RCC 7860 (cell line): ENCODE data around the gene PNKP.

Source experiments
- DNase-seq: peaks from one replicate; pipeline ENCODE4 v3.0.0-alpha.2; 2015; ENCODE audit warnings: low spot score
- FAIRE-seq: peaks from 2 replicates; lab custom pipeline; 2012; peaks lifted over from hg19 to GRCh38; lab: Jason Lieb, UNC

Gene PNKP

DNA sequence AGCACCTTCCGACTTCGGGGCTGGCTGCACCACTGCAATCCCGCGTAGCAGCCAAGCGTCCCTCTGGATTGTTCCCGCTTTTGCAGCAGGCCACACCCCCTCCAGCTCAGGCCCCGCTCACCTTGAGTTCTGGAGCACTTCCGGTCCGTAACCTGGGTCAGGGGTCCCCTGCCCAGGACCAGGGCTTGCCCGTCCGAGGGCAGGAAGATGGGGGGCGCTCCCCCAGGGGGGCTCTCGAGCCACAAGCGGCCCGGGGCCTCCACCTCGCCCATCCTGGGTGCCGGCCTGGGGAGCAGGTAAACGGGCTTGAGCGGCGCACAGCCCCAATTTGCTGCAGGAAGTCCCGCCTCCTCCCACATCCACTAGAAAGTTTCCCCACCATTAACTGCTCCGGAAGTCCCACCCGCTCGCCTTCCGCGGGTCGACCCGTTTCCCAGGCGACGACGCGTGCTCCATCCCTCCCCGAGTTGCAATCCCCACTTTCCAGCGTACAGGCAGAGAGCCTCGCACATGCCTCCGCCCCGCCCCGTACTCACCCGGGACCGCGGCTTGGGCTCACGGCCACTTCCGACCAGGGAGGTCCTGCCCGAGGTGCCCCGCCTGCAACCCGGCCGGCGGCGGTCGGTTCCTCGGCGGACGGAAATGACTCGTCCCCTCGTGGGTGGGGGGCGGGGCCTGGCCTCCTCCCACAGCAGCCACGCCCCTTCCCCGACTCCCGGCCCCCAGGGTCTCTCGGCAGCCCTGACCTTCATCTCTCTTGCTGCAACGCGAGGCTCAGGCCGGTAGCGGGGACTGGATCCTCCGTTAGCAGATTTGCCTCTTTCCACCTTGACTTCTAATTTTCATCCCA, at the start of gene PNKP:
PNKP (minus strand) TSS at position 644 of the 850 bp plus-strand sequence; CDS start at position 272, 372 bp downstream.
- FAIRE-seq (peak; percentile 4), DNase-seq (peak; percentile 77)

DNA sequence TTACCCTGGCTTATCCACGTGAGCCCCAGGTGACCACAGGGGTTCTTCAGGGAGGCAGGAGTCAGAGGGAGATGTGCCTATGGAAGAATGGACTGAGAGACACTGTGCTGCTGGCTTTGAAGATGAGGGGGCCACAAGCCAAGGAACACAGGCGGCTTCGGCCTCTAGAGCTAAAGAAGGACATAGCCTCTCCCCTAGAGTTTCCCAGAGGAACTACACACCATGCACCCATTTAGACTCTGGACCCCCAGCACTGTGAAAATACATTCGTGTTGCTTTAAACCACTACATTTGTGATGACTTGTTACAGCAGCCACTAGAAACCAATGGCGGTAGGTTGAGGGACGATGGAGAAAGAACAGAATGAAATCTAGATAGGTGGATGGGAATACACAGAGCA, 47.9 kb upstream of the PNKP start:
- DNase-seq (no peak), FAIRE-seq (no peak)

DNA sequence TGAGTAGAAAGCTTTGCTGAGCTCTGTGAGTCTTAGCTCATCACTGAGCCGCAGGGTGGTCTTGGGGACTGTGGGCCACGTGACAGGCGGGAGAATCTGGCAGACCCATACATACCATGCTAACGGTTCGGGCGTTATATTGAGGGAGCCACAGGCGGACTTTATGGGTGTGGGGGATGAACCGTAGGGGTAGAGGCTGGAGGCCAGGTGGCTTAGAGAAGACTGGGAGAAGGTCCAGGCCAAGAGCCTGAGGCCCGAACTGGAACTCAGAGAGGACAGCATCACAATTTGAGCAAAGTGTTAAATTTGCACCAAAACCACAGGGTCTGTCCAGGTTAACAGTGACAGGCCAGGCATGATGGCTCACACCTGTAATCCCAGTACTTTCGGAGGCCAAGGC, 46.3 kb upstream of the PNKP start:
- FAIRE-seq (no peak), DNase-seq (no peak)

DNA sequence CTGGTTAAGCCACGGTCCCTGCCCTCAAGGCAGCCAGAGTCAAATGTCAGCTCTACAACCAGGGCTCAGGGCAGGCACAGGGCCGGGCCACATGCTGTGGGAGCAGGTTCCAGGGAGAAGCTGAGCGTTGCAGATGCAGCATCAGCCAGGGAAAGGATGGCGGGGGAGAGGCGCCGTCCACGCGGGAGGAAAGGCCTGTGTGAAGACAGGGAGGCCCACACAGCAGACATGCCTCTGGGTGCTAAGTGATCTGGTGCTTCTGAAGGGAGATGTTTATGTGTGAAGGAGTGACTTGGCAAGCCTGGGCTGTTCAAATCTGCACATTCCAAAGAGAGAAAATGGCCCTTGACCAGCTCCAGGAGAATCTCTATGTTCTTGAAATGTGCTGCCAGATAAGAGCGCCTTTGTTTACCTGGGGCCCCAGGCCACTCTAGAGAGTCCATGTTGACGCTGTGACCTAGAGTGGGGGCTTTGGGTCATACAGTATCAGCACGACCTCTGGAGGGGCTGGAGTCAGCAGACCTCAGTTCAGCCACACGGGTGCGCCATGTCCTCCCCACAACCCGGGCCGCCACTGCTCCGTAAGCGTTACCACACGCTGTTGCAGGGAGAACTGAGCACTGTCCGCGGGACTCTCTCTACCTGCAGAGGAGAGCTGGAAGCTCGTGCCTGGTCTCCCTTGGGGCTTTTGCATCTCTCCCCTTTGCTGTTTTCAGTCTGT, 45.7 kb upstream of the PNKP start:
- no peak for DNase-seq
- no peak for FAIRE-seq

DNA sequence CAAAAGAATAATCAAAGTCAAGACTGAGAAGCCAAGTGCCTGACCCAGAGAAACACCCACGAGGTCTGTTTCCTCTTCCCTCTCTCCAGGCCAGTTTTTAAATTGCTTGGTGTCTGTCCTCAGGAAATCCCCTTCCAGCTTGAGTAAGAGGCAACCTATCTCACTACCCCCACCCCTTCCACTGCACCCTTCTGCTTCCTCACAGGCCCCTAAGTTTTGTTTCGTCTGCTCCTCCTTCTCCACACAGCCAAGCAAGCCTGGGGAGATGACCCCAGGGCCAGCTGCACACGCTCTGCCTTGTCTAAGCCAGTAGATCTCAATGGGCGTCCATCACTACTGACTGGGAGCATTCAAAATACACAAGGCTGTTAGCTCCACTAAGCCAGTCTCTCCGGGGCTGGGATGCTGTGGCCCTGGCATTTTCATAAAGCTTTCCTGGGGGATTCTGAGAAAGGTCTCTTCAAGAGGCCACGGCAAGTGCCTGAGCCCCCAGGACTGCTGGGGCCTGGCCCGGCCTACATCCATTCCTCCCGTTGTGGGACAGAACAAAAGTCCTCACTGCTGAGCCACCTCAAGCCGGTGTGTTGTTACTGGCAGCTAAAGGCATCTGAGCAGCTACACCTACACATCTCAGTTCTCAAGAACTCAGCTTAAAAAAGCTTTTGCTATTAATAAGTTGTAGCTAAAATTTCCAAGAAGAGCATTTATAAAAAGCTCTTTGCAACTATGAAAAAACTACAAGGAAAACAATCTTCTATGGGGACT, 44.2 kb upstream of the PNKP start:
- no peak for DNase-seq
- FAIRE-seq: no peak

DNA sequence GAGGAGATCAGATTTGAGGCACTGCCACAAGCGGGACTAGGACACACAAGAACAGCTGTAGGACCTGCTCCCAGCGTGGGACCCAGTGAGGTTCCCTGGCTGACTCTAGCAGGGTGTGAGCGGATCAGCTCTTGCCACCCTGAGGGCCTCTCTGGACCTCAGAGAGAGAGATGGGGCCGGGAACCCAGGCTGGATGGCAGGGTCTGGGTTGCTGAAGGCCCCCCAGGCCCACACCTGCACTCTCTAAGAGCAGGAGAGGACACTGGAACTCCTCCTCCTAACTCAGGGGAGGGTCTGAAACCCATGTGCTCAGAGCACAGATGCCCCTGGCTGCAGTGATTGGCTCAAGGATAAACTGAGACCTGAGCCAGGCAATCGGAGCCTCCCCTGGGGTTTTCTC, 42.8 kb upstream of the PNKP start:
- DNase-seq: no peak

DNA sequence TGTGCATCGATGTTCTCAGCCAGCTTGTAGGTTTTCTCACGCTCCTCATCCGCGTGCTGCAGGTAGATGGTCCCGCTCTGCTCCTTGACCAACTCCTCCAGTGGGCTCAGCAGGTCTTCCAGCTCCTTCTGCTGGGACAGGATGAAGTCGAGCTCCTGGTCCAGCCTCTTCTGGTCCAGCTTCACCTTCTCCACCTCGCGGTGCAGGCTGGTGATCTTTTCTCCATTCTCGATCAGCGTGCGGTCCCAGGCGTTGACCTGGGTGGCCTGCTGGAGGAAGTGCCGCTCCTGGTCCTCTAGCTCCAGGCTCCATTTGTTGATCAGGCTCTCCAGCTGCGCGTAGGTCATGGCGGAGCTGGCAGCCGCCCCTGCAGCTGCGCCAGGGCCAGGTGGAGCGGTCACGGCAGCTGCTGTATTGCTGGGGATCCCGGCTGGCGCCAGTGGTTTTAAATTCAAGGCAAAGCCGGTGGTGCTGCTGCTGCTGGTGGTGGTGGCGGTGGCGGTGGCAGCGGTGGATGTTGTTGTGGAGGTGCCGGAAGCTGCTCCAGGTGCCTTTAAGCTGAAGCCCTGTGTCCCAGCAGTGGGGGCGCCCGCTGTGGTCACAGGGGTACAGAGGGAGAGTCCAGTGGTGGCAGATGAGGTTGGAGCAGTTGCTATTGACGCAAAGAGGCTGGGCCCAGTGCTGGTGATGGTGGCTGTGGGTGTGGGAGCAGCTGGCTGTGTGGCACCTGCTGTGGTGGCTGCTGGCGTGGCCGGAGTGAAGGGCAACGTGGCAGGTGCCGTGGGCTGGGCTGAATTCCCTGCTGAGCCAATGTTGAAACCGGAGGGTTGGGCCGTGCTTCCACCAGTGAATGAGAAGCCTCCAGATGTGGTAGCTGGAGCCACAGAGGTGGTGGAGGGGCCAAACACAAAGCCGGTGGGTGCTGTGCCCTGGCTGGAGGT, 41.4 kb upstream of the PNKP start:
- no peak for DNase-seq
- no peak for FAIRE-seq

More for the DNA sequence above, 42.8 kb upstream of the PNKP start:
- no peak for FAIRE-seq

DNA sequence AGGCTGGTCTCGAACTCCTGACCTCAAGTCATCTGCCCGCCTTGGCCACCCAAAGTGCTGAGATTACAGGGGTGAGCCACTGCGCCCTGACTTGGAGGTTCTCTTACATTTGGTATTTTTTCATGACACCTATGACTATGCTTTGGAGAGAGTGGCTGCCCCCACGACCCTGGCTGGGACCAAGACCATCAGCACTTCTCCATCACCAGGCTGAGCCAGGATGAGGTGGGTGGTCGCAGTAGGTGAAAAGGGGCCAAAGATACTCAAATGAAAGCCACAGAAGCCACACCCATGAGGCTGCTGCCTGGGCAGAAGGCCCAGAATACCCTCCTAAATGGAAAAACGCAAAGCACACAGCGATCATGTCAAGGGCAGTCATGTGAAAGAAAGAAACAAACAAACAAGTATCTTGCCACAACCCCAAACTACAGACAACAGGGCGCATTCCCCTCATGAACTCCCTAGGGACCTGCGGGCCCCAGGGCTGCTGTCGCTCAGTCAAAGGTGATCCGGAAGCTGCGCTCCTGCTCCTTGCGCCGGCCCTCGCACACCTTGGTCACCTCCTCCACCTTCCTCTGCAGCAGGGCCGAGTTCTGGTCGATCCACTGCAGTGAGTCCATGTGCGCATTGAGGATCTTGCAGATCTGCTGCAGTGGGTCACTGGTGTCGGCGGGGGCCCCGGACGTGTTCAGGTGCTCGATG, 40.5 kb upstream of the PNKP start:
- DNase-seq: no peak
- FAIRE-seq: no peak

DNA sequence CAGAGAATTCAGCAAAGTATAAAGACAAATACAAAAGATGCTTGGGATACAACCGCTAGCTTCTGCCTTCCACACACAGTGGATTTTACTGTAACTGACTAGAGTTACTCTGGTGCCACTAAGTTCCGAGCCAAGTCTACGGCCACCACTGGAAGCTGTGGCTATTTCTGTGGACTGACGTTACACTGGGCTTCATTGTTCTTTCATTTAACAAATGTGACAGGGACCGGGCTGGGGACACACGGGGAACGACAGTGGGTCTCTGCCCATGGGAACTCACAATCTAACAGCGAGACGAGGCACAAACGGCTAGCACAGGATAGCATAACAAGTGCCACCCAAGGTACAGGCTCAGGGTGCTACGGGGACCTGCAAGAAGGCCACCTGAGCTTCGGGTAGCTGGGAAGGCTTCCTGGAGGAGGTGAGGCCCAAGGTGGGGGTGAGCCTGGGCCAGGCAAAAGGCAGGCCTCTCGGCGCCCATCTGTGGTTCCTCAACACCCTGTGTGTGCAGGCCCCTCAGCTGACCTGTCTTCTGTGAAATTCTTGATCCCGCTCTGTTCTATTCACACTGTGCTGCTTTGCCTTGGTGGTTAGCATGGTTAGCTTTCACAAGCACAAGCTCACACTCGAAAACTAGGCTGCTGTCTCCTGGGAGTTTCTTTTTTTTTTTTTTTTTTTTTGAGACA, 39.6 kb upstream of the PNKP start:
- FAIRE-seq: no peak
- no peak for DNase-seq

DNA sequence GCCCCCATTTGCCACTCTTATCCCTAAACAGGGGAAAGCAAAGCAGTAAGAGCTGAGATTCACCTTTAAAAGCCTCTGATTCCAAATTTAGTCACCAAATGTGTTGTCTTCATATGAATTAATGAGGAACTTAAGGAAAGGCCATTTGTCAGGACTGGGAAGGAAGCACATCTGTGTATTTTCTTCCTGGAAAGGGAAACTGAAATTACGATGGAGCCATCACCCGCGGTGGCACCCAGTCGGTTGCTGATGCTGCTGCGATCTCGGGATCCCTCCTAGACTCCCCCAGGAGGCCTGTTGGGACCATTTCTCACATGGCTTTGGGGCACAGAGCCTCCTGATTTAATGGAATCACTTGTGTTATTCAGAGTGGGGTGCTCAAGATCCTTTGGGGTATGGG, 36.8 kb upstream of the PNKP start:
- DNase-seq: no peak
- no peak for FAIRE-seq

DNA sequence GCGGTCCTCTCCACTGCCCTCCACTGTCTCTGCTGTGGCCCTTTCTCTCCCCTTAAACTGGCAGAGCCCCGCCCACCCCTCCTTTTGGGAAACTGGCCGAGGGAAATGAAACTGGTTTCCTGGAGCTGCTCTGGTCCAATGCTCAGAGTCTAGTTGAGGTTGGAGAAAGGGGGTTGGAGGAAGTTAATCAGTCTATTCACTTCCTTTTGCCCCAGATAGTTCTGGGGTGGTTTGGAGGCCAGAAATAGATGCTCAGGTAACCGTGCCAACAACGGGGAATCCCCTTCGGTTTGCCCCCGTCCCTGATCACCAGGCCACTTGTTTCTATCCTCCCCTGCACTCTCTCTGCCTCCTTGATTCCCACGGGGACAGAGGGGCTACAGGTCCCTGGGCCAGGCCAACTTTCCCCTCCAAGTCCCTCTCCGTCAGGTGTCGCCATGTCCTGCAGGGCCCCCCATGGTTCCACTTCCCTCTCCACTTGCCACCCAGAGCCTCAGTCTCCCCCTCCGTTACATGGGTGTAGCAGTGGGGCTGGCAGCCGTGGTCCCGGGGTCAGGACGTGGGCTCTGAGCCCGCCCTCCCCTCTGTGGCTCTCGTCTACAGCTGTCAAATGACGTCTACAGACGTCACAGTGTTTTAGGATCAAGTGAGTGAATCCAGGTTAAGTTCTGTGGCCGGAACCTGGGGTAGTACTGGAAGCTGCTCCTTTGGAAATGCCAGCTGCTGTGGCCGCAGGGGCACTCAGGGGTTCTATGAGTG, 29.7 kb upstream of the PNKP start, which contains the start of gene IL4I1:
IL4I1 (minus strand) TSS at position 25 of the 759 bp plus-strand sequence. CDS start 727 bp downstream, outside the sequence.
- DNase-seq (peak; percentile 87), FAIRE-seq (peak; percentile 83)

DNA sequence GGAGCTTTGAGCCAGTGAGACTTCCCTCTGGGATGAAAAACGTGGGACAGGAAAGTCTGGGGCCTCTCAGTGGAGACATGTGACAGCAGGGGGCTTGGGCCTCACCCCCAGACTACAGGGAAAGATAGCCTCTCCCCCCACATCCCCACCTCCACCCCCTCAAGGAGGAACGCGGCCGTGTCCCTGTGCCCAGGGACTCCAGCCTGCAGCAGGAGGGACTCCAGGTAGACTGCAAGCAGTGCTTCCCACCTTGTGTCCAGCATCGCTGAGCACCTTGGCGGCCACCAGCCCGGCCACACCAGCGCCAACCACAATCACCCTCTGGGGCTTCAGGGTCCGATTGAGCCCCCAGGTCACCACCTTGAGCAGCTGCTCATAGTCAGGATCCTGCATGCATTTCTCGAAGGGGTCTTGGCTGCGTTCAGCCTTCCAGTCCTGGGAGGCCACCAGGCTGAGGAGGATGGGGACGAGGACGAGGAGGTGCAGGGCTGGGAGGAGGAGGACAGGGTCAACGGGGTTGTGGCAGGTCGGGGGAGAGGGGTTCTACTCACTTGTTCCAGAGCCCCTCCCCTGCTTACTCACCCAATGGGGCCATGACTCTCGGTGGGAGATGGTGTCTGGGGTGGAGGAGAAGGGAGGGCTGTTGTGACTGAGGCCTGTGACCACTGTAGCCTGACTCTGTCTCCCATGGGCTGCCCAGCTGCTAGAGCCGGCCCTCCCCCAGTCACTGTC, 28.4 kb upstream of the PNKP start:
- FAIRE-seq (no peak), DNase-seq (no peak)

DNA sequence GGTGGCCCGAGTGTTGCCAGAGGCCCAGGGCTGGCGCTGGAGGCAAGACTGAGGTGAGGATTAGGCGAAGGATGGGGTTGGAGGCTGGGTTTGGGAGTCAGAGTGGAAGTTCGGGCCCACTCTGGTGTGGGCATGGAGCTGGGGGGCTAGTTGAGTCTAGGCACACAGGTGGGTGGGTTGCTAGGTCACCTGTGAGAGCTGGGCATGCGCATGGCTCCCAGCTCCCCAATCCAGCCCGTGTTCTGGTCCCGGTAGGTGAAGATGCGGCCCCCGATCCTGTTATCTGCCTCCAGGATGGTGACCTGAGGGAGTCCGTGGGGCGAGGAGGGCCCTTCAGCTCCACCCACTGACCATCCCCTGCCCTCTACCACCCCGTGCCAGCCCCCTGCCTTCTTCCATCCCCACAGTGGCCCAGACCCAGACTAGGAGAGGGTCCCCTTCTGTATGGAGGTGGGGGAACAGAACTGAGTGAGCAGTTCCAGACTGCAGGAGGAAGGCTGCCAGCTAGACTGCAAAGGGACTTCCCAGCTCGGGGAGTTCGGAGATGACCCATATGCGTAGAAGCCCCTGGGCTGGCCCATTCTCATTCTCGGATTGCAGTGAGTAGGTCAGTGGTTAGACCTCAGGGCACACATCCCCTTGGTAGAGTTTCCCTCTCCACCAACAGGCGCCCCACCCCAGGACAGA, 27.6 kb upstream of the PNKP start:
- FAIRE-seq (no peak), DNase-seq (no peak)

DNA sequence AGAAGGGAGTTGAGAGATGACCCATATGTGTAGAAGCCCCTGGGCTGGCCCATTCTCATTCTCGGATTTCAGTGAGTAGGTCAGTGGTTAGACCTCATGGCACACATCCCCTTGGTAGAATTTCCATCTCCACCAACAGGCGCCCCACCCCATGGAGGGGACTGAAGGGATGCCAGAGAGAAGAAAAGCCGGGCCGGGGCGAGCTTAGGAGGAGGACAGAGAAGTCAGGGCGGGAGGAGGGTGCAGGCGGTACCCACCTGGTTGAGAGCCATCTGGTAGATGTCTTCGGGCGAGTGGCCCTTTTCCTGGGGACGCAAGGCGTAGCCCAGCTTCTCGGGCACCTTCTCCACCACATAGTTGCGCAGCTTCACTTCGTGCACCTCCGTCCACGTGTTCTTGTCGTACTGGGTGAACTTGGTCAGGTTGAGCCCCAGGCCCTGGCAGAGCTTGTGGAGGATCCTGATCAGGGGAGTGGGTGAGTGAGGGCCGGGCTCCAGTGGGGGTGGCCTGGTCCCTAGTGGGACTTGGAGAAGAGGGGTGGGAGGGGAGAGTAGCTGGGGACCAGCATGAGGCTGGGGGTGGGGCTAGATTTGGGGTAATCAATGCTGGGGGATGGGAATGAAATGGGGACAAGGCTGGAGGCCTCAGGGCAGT, 26.8 kb upstream of the PNKP start:
- FAIRE-seq: no peak

DNA sequence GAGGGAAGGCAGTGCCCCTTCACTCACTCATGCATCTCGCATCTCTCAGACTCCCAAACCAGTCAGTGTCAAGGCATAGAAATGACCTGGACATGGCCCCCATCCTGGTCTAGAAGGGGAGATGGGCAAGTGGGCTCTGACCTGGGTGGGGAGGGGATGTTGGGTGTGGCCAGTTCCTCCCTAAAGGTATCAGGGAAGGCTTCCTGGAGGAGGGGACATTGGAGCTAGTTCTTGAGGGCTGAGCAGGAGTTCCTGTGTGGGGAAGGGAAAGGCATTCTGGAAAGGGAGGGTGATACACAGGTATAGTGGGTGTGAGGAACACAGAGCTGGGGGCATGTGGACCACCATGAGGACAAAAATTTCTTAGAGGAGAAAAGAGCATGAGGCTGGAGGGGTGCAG, 25.3 kb upstream of the PNKP start:
- DNase-seq: no peak
- FAIRE-seq: no peak

More for the DNA sequence above, 26.8 kb upstream of the PNKP start:
- no peak for DNase-seq

DNA sequence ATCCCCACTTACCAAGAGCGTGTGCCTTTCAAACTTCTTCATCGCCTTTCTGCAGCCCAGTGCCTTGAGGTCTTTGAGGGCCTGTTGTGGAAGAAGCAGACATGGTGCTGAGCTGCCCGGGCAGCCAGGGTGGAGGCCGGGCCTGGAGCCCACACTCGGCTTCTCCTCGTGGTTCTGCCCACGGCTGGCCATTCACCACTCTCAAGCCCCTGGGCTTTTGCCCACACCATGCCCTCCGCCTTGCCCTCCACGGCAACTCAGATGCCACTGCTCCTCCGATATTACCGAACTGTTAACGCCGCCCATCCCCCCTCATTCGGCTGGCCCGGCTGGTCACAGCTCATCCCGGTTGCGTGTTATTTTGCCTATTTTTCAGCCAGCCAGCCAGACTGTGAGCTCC, 24.0 kb upstream of the PNKP start:
- no peak for FAIRE-seq
- DNase-seq: no peak
